Natural killer cell (primary cell): ENCODE measurements around the gene RITA1. TPM values are rescaled to one million over a fixed set of nuclear protein-coding genes. Genes with fewer than 3 reads are reported as not detected.

Experiments used
- ATAC-seq, 3 donors: fragments of 150-1000 bp in 2 of 3; fragments of 200-7000 bp in 1 of 3; cut with Tn5 transposase; 1 replicate in 1 of 3; 2 replicates in 2 of 3; pipeline ENCODE4 v1.10.0; 2021; ENCODE audit warnings: mild to moderate bottlenecking in 2 of 3, moderate library complexity in 2 of 3
- DNase-seq, 2 donors: peaks; one replicate each; pipeline versions ENCODE4 v3.0.0 to v3.0.0-alpha.2; 2013 to 2021; ENCODE audit warnings: mixed read lengths in 1 of 2
- H3K27ac ChIP-seq: one replicate; pipeline ENCODE4 v1.5.1; 2013; ENCODE audit warnings: mild to moderate bottlenecking, low read length
- H3K27me3 ChIP-seq: one replicate; pipeline ENCODE4 v1.6.1; 2013; ENCODE audit warnings: low read length; ENCODE audit not compliant: control insufficient read depth, insufficient read depth
- H3K36me3 ChIP-seq: one replicate; pipeline ENCODE4 v1.6.1; 2013; ENCODE audit warnings: low read length; ENCODE audit not compliant: control insufficient read depth, insufficient read depth
- H3K4me1 ChIP-seq: one replicate; pipeline ENCODE4 v1.6.1; 2013; ENCODE audit warnings: low read length; ENCODE audit not compliant: control insufficient read depth, insufficient read depth
- H3K4me3 ChIP-seq: one replicate; pipeline ENCODE4 v1.5.1; 2013; ENCODE audit warnings: low read length
- H3K9me3 ChIP-seq: one replicate; pipeline ENCODE4 v1.6.1; 2013; ENCODE audit warnings: low read length; ENCODE audit not compliant: control insufficient read depth, insufficient read depth
- H3K27ac Mint-ChIP-seq, 2 donors: one replicate each; pipeline ENCODE4 v1.8.0; 2022; ENCODE audit warnings: mild to moderate bottlenecking in 2 of 2, mixed read lengths in 2 of 2, moderate library complexity in 1 of 2
- H3K27me3 Mint-ChIP-seq, 2 donors: one replicate each; pipeline ENCODE4 v1.8.0; 2022; ENCODE audit warnings: low read depth in 2 of 2, mixed read lengths in 2 of 2
- H3K36me3 Mint-ChIP-seq: one replicate; pipeline ENCODE4 v1.8.0; 2022; ENCODE audit warnings: mixed read lengths
- H3K4me1 Mint-ChIP-seq, 2 donors: one replicate each; pipeline ENCODE4 v1.8.0; 2022; ENCODE audit warnings: mixed read lengths in 2 of 2
- H3K4me3 Mint-ChIP-seq: one replicate; pipeline ENCODE4 v1.8.0; 2022; ENCODE audit warnings: mild to moderate bottlenecking, moderate library complexity, mixed read lengths
- H3K9me3 Mint-ChIP-seq, 2 donors: one replicate each; pipeline ENCODE4 v1.8.0; 2022; ENCODE audit warnings: mixed read lengths in 2 of 2
- WGBS: methylation state at CpG from one replicate; pipeline ENCODE4 v1.1.7; 2013; ENCODE audit warnings: missing lambda C conversion rate; ENCODE audit not compliant: insufficient coverage; 5-methylcytosine and 5-hydroxymethylcytosine counted together
- intact Hi-C: fragments of 100-400 bp; cut with micrococcal nuclease; formaldehyde crosslinking; loops from one replicate; pipeline ENCODE4 v1.14.2; 2022
- total RNA-seq, 4 donors: library from RNA; stranded (reverse); fragments of 120-200 nt in 1 of 4; gene quantifications; one replicate each; pipeline versions ENCODE4 v1.2.3 to v1.2.4, GENCODE V29; 2013 to 2022
- TF ChIP-seq, protein P1 (sequence below): fragments of 200-600 bp; IDR thresholded peaks from one replicate; pipeline ENCODE4 v1.8.0; 2022; ENCODE audit warnings: antibody characterized with exemption

The RITA1 gene
- total RNA-seq, 3 donors from 2014 or later (not counting 1 experiment from before 2014, with no cell fraction given): 7.7 to 13.8 (median 12.0) TPM

DNA sequence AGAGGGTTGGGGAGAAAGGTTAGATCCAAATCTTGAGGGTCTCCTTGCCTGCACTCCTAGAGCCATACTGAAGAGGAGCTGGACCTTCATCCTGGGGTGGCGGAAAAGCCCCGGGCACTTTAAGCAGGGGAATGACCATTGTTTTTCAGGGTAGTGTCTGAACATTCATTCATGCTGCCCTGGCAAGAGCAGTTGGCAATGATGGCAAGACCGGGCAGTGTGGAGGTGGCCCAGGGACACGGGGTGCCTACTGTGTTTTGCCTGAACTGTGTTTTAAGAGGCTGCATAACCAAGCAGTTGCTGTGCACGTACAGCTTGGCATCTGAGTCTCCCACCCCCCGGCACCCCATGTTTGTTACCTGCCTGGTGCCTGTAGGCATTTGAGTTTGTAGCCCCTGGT, 50.5 kb downstream of the RITA1 start:
- H3K36me3 ChIP-seq: peaks cover 4% of the 10 kb centered on the region
- Mint-ChIP-seq H3K27ac (no peak overlapping the region), H3K4me1 (peaks cover 12 to 16% of the 10 kb centered on the region in 2 donors), H3K27me3 (no peaks in the 10 kb centered on the region), H3K9me3 (no peaks in the 10 kb centered on the region), H3K36me3 (no peaks in the 10 kb centered on the region), H3K4me3 (no peak overlapping the region)
- peaks cover 31% of the 10 kb centered on the region for H3K4me1 ChIP-seq
- WGBS: 96% methylated on average over 6 of the region's 6 CpGs
- intact Hi-C loops: no loop called here
- no peak overlapping the region for H3K27ac ChIP-seq
- ATAC-seq: no peak
- H3K27me3 ChIP-seq: no peaks in the 10 kb centered on the region
- no peaks in the 10 kb centered on the region for H3K9me3 ChIP-seq
- TF ChIP-seq, protein P1, sequence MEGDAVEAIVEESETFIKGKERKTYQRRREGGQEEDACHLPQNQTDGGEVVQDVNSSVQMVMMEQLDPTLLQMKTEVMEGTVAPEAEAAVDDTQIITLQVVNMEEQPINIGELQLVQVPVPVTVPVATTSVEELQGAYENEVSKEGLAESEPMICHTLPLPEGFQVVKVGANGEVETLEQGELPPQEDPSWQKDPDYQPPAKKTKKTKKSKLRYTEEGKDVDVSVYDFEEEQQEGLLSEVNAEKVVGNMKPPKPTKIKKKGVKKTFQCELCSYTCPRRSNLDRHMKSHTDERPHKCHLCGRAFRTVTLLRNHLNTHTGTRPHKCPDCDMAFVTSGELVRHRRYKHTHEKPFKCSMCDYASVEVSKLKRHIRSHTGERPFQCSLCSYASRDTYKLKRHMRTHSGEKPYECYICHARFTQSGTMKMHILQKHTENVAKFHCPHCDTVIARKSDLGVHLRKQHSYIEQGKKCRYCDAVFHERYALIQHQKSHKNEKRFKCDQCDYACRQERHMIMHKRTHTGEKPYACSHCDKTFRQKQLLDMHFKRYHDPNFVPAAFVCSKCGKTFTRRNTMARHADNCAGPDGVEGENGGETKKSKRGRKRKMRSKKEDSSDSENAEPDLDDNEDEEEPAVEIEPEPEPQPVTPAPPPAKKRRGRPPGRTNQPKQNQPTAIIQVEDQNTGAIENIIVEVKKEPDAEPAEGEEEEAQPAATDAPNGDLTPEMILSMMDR: no peak
- H3K4me3 ChIP-seq: no peak overlapping the region
- no peak for DNase-seq

DNA sequence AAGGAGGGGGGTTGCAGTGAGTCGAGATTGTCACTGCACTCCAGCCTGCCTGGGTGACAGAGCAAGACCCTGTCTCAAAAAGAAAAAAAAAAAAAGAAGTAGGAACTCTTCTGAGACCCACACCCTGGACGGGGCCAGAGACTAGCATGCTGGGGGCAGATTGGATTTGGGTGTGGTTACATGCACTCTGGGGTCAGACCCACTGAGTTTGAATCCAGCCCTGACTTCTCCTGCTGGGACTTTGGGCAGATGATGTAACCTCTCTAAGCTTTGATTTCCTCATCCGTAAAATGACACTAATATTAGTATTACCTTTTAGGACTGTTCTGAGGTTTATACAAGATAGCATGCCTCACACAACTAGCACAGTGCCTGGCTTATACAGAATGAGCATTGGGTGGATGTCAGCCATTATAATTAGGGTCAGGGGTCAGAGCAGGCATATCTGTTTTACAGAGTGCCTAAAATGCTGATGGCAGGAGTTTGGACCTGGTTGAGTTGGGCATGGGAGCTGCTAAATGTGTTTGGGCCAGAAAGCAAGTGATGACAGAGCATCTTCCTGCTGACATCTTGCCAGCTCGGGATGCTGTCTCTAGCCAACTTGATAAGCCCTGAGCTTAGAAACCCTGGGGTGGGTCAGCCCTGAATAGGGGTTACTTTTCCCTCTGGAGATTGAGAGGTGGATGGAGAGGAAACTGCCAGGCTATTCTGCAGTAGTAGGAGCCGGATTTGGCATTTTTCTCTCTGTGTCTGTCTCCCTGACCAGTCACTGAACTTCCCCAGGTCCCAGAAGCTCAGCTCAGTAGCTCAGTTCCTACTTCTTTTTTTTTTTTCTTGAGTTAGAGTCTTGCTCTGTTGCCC, 51.2 kb downstream of the RITA1 start:
- intact Hi-C loops: no loop called here
- Mint-ChIP-seq H3K4me1 (peaks cover 12 to 16% of the 10 kb centered on the region in 2 donors), H3K27ac (no peak overlapping the region), H3K4me3 (no peak overlapping the region), H3K9me3 (no peaks in the 10 kb centered on the region), H3K27me3 (no peaks in the 10 kb centered on the region), H3K36me3 (no peaks in the 10 kb centered on the region)
- TF ChIP-seq, protein P1: no peak
- 78% methylated on average over 4 of the region's 5 CpGs for WGBS
- no peaks in the 10 kb centered on the region for H3K9me3 ChIP-seq
- no peaks in the 10 kb centered on the region for H3K27me3 ChIP-seq
- no peak for ATAC-seq
- no peak overlapping the region for H3K4me3 ChIP-seq
- H3K36me3 ChIP-seq: no peaks in the 10 kb centered on the region
- H3K4me1 ChIP-seq: peaks cover 30% of the 10 kb centered on the region
- no peak overlapping the region for H3K27ac ChIP-seq
- DNase-seq: no peak

DNA sequence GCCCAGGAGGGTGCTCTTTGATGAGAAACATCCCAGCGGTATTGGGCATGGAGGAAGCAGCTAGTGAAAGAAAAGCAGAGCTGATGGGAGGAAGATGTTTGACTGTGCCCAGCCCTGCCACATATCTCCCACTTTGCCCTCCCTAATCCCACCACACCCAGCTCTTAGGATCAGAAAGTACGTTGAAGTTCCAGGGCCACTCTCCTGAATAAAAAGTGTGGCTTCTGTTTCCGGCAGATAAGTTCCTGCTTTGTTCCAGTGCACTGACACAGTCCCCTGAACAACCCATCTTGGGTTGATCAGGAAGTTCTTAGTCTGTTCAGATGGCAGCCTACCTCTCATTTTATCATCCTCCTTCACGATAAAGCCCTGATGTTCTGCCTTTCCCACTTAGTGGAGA, 52.2 kb downstream of the RITA1 start:
- Mint-ChIP-seq H3K27me3 (no peaks in the 10 kb centered on the region), H3K27ac (no peak overlapping the region), H3K36me3 (no peaks in the 10 kb centered on the region), H3K4me3 (no peak overlapping the region), H3K4me1 (peaks cover 9 to 13% of the 10 kb centered on the region in 2 donors), H3K9me3 (no peaks in the 10 kb centered on the region)
- peaks cover 24% of the 10 kb centered on the region for H3K4me1 ChIP-seq
- intact Hi-C loops: no loop called here
- H3K9me3 ChIP-seq: no peaks in the 10 kb centered on the region
- H3K36me3 ChIP-seq: no peaks in the 10 kb centered on the region
- H3K4me3 ChIP-seq: no peak overlapping the region
- H3K27ac ChIP-seq: no peak overlapping the region
- ATAC-seq (no peak), DNase-seq (no peak)
- H3K27me3 ChIP-seq: no peaks in the 10 kb centered on the region
- TF ChIP-seq, protein P1: no peak
- 61% methylated on average over 3 of the region's 4 CpGs for WGBS

DNA sequence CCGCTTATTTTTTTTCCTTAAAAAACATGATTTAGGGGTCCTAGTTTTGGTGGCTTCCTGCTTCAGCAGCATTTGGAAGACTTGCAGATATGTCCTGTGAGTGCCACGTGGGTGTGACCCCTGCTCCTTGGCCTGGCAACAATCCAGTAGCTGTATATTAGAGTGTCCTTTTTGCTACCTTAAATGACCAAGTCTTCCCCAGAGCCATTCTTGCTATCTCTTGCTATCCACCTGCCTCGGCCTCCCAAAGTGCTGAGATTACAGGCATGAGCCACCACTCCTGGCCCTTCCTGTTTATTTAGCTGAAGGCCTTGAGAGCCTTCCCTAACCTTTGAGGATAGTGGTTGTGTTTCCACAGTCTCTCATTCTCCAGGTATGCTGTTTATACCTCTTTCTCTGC, 52.8 kb downstream of the RITA1 start:
- Mint-ChIP-seq H3K4me3 (no peak overlapping the region), H3K9me3 (no peaks in the 10 kb centered on the region), H3K4me1 (peaks cover 4 to 7% of the 10 kb centered on the region in 2 donors), H3K27ac (no peak overlapping the region), H3K36me3 (no peaks in the 10 kb centered on the region), H3K27me3 (no peaks in the 10 kb centered on the region)
- no peak overlapping the region for H3K4me3 ChIP-seq
- no peaks in the 10 kb centered on the region for H3K36me3 ChIP-seq
- H3K27ac ChIP-seq: no peak overlapping the region
- 68% methylated on average over 3 of the region's 3 CpGs for WGBS
- peaks cover 18% of the 10 kb centered on the region for H3K4me1 ChIP-seq
- intact Hi-C loops: no loop called here
- no peak for ATAC-seq
- no peaks in the 10 kb centered on the region for H3K9me3 ChIP-seq
- TF ChIP-seq, protein P1: no peak
- no peak for DNase-seq
- H3K27me3 ChIP-seq: no peaks in the 10 kb centered on the region
